Endodermal cell (in vitro differentiated cells): ENCODE data around the gene NEURL2. TPM values are rescaled to one million over a fixed set of nuclear protein-coding genes. Genes with fewer than 3 reads are reported as not detected.

Experiments used
- DNase-seq: peaks from one replicate; pipeline ENCODE4 v3.0.0-alpha.2; 2017
- H3K27ac ChIP-seq: 2 replicates; pipeline ENCODE4 v1.5.1; 2013; ENCODE audit warnings: mild to moderate bottlenecking, low read depth, low read length, moderate library complexity
- H3K27me3 ChIP-seq: 2 replicates; pipeline ENCODE4 v1.6.1; 2013; ENCODE audit warnings: mild to moderate bottlenecking, low read length, moderate library complexity; ENCODE audit not compliant: insufficient read depth, control insufficient read depth, poor library complexity, severe bottlenecking
- H3K36me3 ChIP-seq: 2 replicates; pipeline ENCODE4 v1.7.0; 2013; ENCODE audit warnings: mild to moderate bottlenecking, low read length, moderate library complexity; ENCODE audit not compliant: control insufficient read depth, insufficient read depth
- H3K4me1 ChIP-seq: one replicate; pipeline ENCODE4 v1.7.0; 2013; ENCODE audit warnings: low read length; ENCODE audit not compliant: control insufficient read depth, insufficient read depth
- H3K4me3 ChIP-seq: 2 replicates; pipeline ENCODE4 v1.5.1; 2013; ENCODE audit warnings: mild to moderate bottlenecking, low read length, moderate library complexity
- H3K9ac ChIP-seq: 2 replicates; pipeline ENCODE4 v1.6.1; 2013; ENCODE audit warnings: mild to moderate bottlenecking, low read length, moderate library complexity; ENCODE audit not compliant: poor library complexity, severe bottlenecking; ENCODE audit errors: extremely low read depth
- H3K9me3 ChIP-seq: 2 replicates; pipeline ENCODE4 v1.6.1; 2013; ENCODE audit warnings: mild to moderate bottlenecking, low read length, moderate library complexity; ENCODE audit not compliant: control insufficient read depth
- H3K27ac Mint-ChIP-seq: 2 replicates; pipeline ENCODE4 v1.8.0; 2020; ENCODE audit warnings: mixed read lengths
- H3K27me3 Mint-ChIP-seq: 2 replicates; pipeline ENCODE4 v1.8.0; 2021; ENCODE audit warnings: mild to moderate bottlenecking, mixed read lengths; ENCODE audit not compliant: insufficient read depth
- H3K36me3 Mint-ChIP-seq: 2 replicates; pipeline ENCODE4 v1.8.0; 2020; ENCODE audit warnings: low read depth, mixed read lengths
- H3K4me1 Mint-ChIP-seq: 2 replicates; pipeline ENCODE4 v1.8.0; 2020; ENCODE audit warnings: mixed read lengths
- H3K4me3 Mint-ChIP-seq: 2 replicates; pipeline ENCODE4 v1.8.0; 2020; ENCODE audit warnings: mild to moderate bottlenecking, moderate library complexity, mixed read lengths
- H3K9me3 Mint-ChIP-seq: 2 replicates; pipeline ENCODE4 v1.8.0; 2020; ENCODE audit warnings: mild to moderate bottlenecking, mixed read lengths
- WGBS, 2 experiments: methylation state at CpG; one replicate each; pipeline versions ENCODE4 v1.1.5 to v1.1.7; 2013; ENCODE audit warnings: missing lambda C conversion rate in 2 of 2, mixed read lengths in 1 of 2; ENCODE audit not compliant: insufficient coverage in 1 of 2, insufficient read length in 1 of 2; 5-methylcytosine and 5-hydroxymethylcytosine counted together
- total RNA-seq, 2 donors: library from RNA; stranded (reverse); fragmentation: NEBNext Ultra II Directional in 1 of 2; extraction: Animal tissue kit (Norgen Biotek cat#: 25700) in 1 of 2; gene quantifications; 2 replicates in 1 of 2; 3 replicates in 1 of 2; pipeline ENCODE4 v1.2.1, GENCODE V29; 2021
- TF ChIP-seq, protein P1 (sequence below): fragments of 200-600 bp; sonication (generic); conservative IDR thresholded peaks from 2 replicates; pipeline ENCODE4 v1.5.0; 2021; ENCODE audit warnings: antibody characterized with exemption, mild to moderate bottlenecking

The NEURL2 gene
- total RNA-seq, 2 donors from 2014 or later: 4.4 to 6.4 TPM

DNA sequence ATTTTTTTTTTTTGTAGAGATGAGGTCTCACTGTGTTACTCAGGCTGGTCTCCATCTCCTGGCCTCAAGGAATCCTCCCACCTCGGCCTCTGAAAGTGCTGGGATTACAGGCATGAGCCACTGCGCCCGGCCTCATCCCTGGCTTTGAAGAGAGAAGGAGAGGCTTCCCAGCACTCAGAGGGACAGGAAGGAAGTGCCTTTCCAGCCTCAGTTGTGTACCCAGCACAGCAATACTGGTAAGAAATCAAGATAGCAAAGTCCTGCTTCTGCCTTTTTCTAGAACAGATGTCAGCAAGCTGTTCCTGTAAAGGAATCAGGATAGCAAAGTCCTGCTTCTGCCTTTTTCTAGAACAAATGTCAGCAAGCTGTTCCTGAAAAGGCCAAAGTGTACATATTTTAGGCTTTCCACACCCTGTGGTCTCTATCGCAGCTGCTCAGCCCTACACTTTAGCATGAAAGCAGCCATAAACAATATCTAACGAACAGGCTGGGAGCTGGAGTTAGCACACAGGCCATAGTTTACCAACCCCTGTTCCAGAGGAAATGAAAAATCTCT, 27.3 kb upstream of the NEURL2 start:
- 92 to 98% methylated on average over 5 of the region's 5 CpGs for whole genome bisulfite sequencing, 2 experiments
- Mint-ChIP-seq H3K27ac (no peak overlapping the region), H3K27me3 (peaks cover 29% of the 10 kb centered on the region), H3K36me3 (no peaks in the 10 kb centered on the region), H3K4me3 (no peak overlapping the region), H3K9me3 (no peaks in the 10 kb centered on the region), H3K4me1 (peaks cover 7% of the 10 kb centered on the region)
- H3K36me3 ChIP-seq: no peaks in the 10 kb centered on the region
- H3K4me1 ChIP-seq: no peaks in the 10 kb centered on the region
- no peak overlapping the region for H3K27ac ChIP-seq
- DNase-seq: no peak
- no peaks in the 10 kb centered on the region for H3K9me3 ChIP-seq
- H3K27me3 ChIP-seq: peaks cover 6% of the 10 kb centered on the region
- no peak overlapping the region for H3K4me3 ChIP-seq
- TF ChIP-seq, protein P1, sequence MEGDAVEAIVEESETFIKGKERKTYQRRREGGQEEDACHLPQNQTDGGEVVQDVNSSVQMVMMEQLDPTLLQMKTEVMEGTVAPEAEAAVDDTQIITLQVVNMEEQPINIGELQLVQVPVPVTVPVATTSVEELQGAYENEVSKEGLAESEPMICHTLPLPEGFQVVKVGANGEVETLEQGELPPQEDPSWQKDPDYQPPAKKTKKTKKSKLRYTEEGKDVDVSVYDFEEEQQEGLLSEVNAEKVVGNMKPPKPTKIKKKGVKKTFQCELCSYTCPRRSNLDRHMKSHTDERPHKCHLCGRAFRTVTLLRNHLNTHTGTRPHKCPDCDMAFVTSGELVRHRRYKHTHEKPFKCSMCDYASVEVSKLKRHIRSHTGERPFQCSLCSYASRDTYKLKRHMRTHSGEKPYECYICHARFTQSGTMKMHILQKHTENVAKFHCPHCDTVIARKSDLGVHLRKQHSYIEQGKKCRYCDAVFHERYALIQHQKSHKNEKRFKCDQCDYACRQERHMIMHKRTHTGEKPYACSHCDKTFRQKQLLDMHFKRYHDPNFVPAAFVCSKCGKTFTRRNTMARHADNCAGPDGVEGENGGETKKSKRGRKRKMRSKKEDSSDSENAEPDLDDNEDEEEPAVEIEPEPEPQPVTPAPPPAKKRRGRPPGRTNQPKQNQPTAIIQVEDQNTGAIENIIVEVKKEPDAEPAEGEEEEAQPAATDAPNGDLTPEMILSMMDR: no peak
- no peak overlapping the region for H3K9ac ChIP-seq

DNA sequence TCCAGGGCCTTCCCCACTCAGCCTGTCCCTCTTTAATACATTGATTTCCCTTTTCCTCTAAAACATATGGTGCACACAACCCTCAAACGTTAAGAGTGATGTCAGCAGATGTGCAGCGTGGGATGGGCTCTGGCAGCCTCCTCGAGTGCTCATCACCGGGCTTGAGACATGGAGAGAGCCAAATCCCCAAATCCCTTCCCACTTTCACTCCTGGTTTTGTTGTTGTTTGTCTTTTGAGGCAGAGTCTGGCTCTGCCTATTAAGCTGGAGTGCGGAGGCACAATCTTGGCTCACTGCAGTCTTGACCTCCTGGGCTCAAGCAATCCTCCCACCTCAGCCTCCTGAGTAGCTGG, 26.8 kb upstream of the NEURL2 start:
- no peaks in the 10 kb centered on the region for H3K9me3 ChIP-seq
- no peak overlapping the region for H3K4me3 Mint-ChIP-seq
- no peak overlapping the region for H3K27ac ChIP-seq
- no peak overlapping the region for H3K9ac ChIP-seq
- TF ChIP-seq, protein P1: no peak
- H3K4me1 Mint-ChIP-seq: peaks cover 7% of the 10 kb centered on the region
- peaks cover 6% of the 10 kb centered on the region for H3K27me3 ChIP-seq
- H3K4me3 ChIP-seq: no peak overlapping the region
- no peak overlapping the region for H3K27ac Mint-ChIP-seq
- no peaks in the 10 kb centered on the region for H3K36me3 Mint-ChIP-seq
- no peaks in the 10 kb centered on the region for H3K9me3 Mint-ChIP-seq
- peaks cover 30% of the 10 kb centered on the region for H3K27me3 Mint-ChIP-seq
- 89 to 94% methylated on average over 3 to 5 of the region's 5 CpGs for WGBS, 2 experiments
- no peaks in the 10 kb centered on the region for H3K4me1 ChIP-seq
- no peak for DNase-seq
- no peaks in the 10 kb centered on the region for H3K36me3 ChIP-seq

DNA sequence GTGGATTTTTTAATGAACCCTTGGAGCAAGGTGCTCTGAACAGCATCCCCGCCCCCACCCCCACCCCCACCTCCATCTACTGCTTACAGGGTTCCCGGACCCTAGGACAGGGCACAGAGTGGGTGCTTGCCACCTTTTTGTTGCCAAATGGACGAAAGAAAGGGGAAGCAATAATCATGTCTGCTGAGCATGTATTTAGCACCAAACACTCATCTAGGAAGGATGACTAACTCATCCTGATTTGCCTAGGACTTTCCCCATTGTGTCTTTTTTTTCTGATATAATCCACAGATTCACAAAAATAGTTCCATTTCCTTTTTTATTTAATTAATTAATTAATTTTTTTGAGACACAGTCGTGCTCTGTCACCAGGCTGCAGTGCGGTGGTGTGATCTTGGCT, 22.1 kb upstream of the NEURL2 start:
- 93 to 100% methylated on average over 1 to 4 of the region's 5 CpGs for WGBS, 2 experiments
- no peak overlapping the region for H3K9ac ChIP-seq
- Mint-ChIP-seq H3K9me3 (no peaks in the 10 kb centered on the region), H3K4me1 (peaks cover 12% of the 10 kb centered on the region), H3K27me3 (peaks cover 20% of the 10 kb centered on the region), H3K4me3 (no peak overlapping the region), H3K27ac (no peak overlapping the region), H3K36me3 (peaks cover 6% of the 10 kb centered on the region)
- H3K27me3 ChIP-seq: peaks cover 6% of the 10 kb centered on the region
- TF ChIP-seq, protein P1: no peak
- no peaks in the 10 kb centered on the region for H3K9me3 ChIP-seq
- DNase-seq: no peak
- H3K4me3 ChIP-seq: no peak overlapping the region
- H3K27ac ChIP-seq: no peak overlapping the region
- peaks cover 14% of the 10 kb centered on the region for H3K36me3 ChIP-seq
- H3K4me1 ChIP-seq: peaks cover 4% of the 10 kb centered on the region
